Measurements from ENCODE around the gene SRRM4. TPM values are rescaled to one million over a fixed set of nuclear protein-coding genes. Genes with fewer than 3 reads are reported as not detected.

Gene SRRM4
- total RNA-seq, 1 donor from 2014 or later = not detected

- H3K4me1 Mint-ChIP-seq (ENCODE audit: low read depth) = no peaks in the 10 kb centered on the region
These were observed 21.3 kb upstream of the SRRM4 start for GRCh38 chr12:118959985-118960560.

GRCh38 chr12:118960865-118961264, 20.5 kb upstream of the SRRM4 start:
- Mint-ChIP-seq H3K27me3 (ENCODE audit: low read depth) (no peaks in the 10 kb centered on the region), H3K9me3 (ENCODE audit: low read depth) (peaks cover 19% of the 10 kb centered on the region)

More at GRCh38 chr12:118959985-118960560, 21.3 kb upstream of the SRRM4 start:
- peaks cover 20% of the 10 kb centered on the region for H3K9me3 Mint-ChIP-seq (ENCODE audit: low read depth)
- no peaks in the 10 kb centered on the region for H3K27me3 Mint-ChIP-seq (ENCODE audit: low read depth)
- no peak for DNase-seq (ENCODE audit: low spot score)
- no peak overlapping the region for H3K4me3 Mint-ChIP-seq (ENCODE audit: unreplicated experiment)
- H3K36me3 Mint-ChIP-seq (ENCODE audit: low read depth) = no peaks in the 10 kb centered on the region
- no peak for TF ChIP-seq CTCF (IDR thresholded peaks at IDR 0.05)
- H3K27ac Mint-ChIP-seq (ENCODE audit: unreplicated experiment) = no peak overlapping the region

GRCh38 chr12:118964988-118965387, 16.4 kb upstream of the SRRM4 start:
- Mint-ChIP-seq H3K27ac (ENCODE audit: unreplicated experiment) (no peak overlapping the region), H3K36me3 (ENCODE audit: low read depth) (no peaks in the 10 kb centered on the region), H3K27me3 (ENCODE audit: low read depth) (no peaks in the 10 kb centered on the region), H3K9me3 (ENCODE audit: low read depth) (peaks cover 31% of the 10 kb centered on the region), H3K4me1 (ENCODE audit: low read depth) (no peaks in the 10 kb centered on the region), H3K4me3 (ENCODE audit: unreplicated experiment) (no peak overlapping the region)
- TF ChIP-seq CTCF (IDR thresholded peaks at IDR 0.05) = no peak
- DNase-seq (ENCODE audit: low spot score) = no peak

More at GRCh38 chr12:118960865-118961264, 20.5 kb upstream of the SRRM4 start:
- no peak for DNase-seq (ENCODE audit: low spot score)
- Mint-ChIP-seq H3K4me3 (ENCODE audit: unreplicated experiment) (no peak overlapping the region), H3K36me3 (ENCODE audit: low read depth) (no peaks in the 10 kb centered on the region), H3K27ac (ENCODE audit: unreplicated experiment) (no peak overlapping the region), H3K4me1 (ENCODE audit: low read depth) (no peaks in the 10 kb centered on the region)
- TF ChIP-seq CTCF (IDR thresholded peaks at IDR 0.05) = no peak

- Mint-ChIP-seq H3K9me3 (ENCODE audit: low read depth) (peaks cover 12% of the 10 kb centered on the region), H3K27ac (ENCODE audit: unreplicated experiment) (no peak overlapping the region), H3K27me3 (ENCODE audit: low read depth) (no peaks in the 10 kb centered on the region), H3K36me3 (ENCODE audit: low read depth) (no peaks in the 10 kb centered on the region), H3K4me1 (ENCODE audit: low read depth) (no peaks in the 10 kb centered on the region), H3K4me3 (ENCODE audit: unreplicated experiment) (no peak overlapping the region)
- no peak for DNase-seq (ENCODE audit: low spot score)
- TF ChIP-seq CTCF (IDR thresholded peaks at IDR 0.05) = no peak
These were observed 10.5 kb upstream of the SRRM4 start for GRCh38 chr12:118970856-118971255.

GRCh38 chr12:118972982-118973381, 8.4 kb upstream of the SRRM4 start:
- H3K27ac Mint-ChIP-seq (ENCODE audit: unreplicated experiment) = no peak overlapping the region

More at GRCh38 chr12:118972982-118973381, 8.4 kb upstream of the SRRM4 start:
- H3K4me3 Mint-ChIP-seq (ENCODE audit: unreplicated experiment) = no peak overlapping the region
- no peaks in the 10 kb centered on the region for H3K36me3 Mint-ChIP-seq (ENCODE audit: low read depth)
- DNase-seq (ENCODE audit: low spot score) = no peak
- peaks cover 3% of the 10 kb centered on the region for H3K9me3 Mint-ChIP-seq (ENCODE audit: low read depth)
- no peak for TF ChIP-seq CTCF (IDR thresholded peaks at IDR 0.05)
- H3K27me3 Mint-ChIP-seq (ENCODE audit: low read depth) = no peaks in the 10 kb centered on the region
- no peaks in the 10 kb centered on the region for H3K4me1 Mint-ChIP-seq (ENCODE audit: low read depth)

Data from chondrocyte (in vitro differentiated cells).